Mucosa of descending colon (tissue), 3 donors: ENCODE measurements around the gene PLPP4. TPM values are rescaled to one million over a fixed set of nuclear protein-coding genes. Genes with fewer than 3 reads are reported as not detected.

ENCODE experiments used
- ATAC-seq: fragments of 200-7000 bp; cut with Tn5 transposase; one replicate; pipeline ENCODE4 v1.9.1; 2020; ENCODE audit warnings: mild to moderate bottlenecking, moderate library complexity
- DNase-seq, 3 donors: peaks; one replicate each; pipeline ENCODE4 v3.0.0-alpha.2; 2020
- H3K36me3 ChIP-seq: fragments of 200-600 bp; one replicate; pipeline ENCODE4 v1.8.0; 2021; ENCODE audit warnings: low read depth, mild to moderate bottlenecking
- H3K4me1 ChIP-seq: fragments of 200-600 bp; one replicate; pipeline ENCODE4 v1.8.0; 2021; ENCODE audit warnings: low read depth, mild to moderate bottlenecking
- H3K4me3 ChIP-seq: fragments of 200-600 bp; one replicate; pipeline ENCODE4 v1.8.0; 2021; ENCODE audit warnings: mild to moderate bottlenecking
- H3K9me3 ChIP-seq: fragments of 200-600 bp; one replicate; pipeline ENCODE4 v1.8.0; 2021; ENCODE audit warnings: mild to moderate bottlenecking
- CTCF ChIP-seq: fragments of 200-600 bp; IDR thresholded peaks from one replicate; pipeline ENCODE4 v1.8.0; 2022; ENCODE audit warnings: antibody characterized with exemption, mild to moderate bottlenecking
- intact Hi-C, 2 donors: fragments of 100-400 bp; cut with DNase I in 1 of 2; cut with micrococcal nuclease in 1 of 2; formaldehyde crosslinking; loops; one replicate each; pipeline versions ENCODE4 v1.11.0 to v1.11.1; 2022; cut with DNase I, micrococcal nuclease
- total RNA-seq, 3 donors: library from RNA; stranded (reverse); fragmentation: NEBNext Ultra II Directional in 2 of 3; extraction: Animal tissue kit (Norgen Biotek cat#: 25700) in 2 of 3; gene quantifications; one replicate each; pipeline versions ENCODE4 v1.2.1 to v1.2.4, GENCODE V29; 2021 to 2023
- donor health status: DM: no; HTN: no; CAD: no; lungs with moderate emphysema.
- donor health status: DM: no; HTN: no; CAD: no.
- donor health status: DM: no; HTN: yes; CAD: no.

The PLPP4 gene
- total RNA-seq, 3 donors from 2014 or later = 2.6 TPM; not detected in 2

- DNase-seq (no peak), ATAC-seq (no peak)
- Histone ChIP-seq H3K4me3 (no peak overlapping the region), H3K36me3 (no peaks in the 10 kb centered on the region), H3K9me3 (no peaks in the 10 kb centered on the region), H3K4me1 (no peaks in the 10 kb centered on the region)
- intact Hi-C loops = no loop called here
- TF ChIP-seq CTCF = no peak
Observed at GRCh38 chr10:120486671-120487205, 29.7 kb downstream of the PLPP4 start.

GRCh38 chr10:120490288-120490687, 33.3 kb downstream of the PLPP4 start:
- DNase-seq (no peak), ATAC-seq (no peak)
- TF ChIP-seq CTCF = no peak
- Histone ChIP-seq H3K36me3 (no peaks in the 10 kb centered on the region), H3K4me1 (no peaks in the 10 kb centered on the region), H3K4me3 (no peak overlapping the region), H3K9me3 (no peaks in the 10 kb centered on the region)
- intact Hi-C loops = no loop called here

- no peak for ATAC-seq
- Histone ChIP-seq H3K4me3 (no peak overlapping the region), H3K4me1 (no peaks in the 10 kb centered on the region), H3K36me3 (no peaks in the 10 kb centered on the region), H3K9me3 (no peaks in the 10 kb centered on the region)
- DNase-seq = no peak
- intact Hi-C loops = no loop called here
- no peak for TF ChIP-seq CTCF
Observed at GRCh38 chr10:120492346-120492745, 35.3 kb downstream of the PLPP4 start.

- no peak for TF ChIP-seq CTCF
- intact Hi-C loops = no loop called here
- ATAC-seq = no peak
- no peaks in the 10 kb centered on the region for H3K9me3 ChIP-seq
- no peak overlapping the region for H3K4me3 ChIP-seq
- H3K4me1 ChIP-seq = no peaks in the 10 kb centered on the region
- no peak for DNase-seq
- H3K36me3 ChIP-seq = no peaks in the 10 kb centered on the region
Observed at GRCh38 chr10:120493411-120494312, 36.6 kb downstream of the PLPP4 start.

GRCh38 chr10:120494313-120494710, 37.3 kb downstream of the PLPP4 start:
- no peak for DNase-seq
- Histone ChIP-seq H3K9me3 (no peaks in the 10 kb centered on the region), H3K36me3 (no peaks in the 10 kb centered on the region), H3K4me1 (no peaks in the 10 kb centered on the region), H3K4me3 (no peak overlapping the region)
- no peak for TF ChIP-seq CTCF
- intact Hi-C loops = no loop called here
- ATAC-seq = no peak
